ENCODE data around the gene PRDM16.

GRCh38 chr1:3087049-3087448 lies 18.0 kb downstream of the PRDM16 start:
- TF ChIP-seq EZH2 (IDR thresholded peaks at IDR 0.05; ENCODE audit: low read length): no peak
- no peak for TF ChIP-seq CTCF (optimal IDR thresholded peaks at IDR 0.05 in 1 of 3, IDR thresholded peaks at IDR 0.05 in 1 of 3, conservative IDR thresholded peaks at IDR 0.05 in 1 of 3; ENCODE audit: extremely low read depth in 1 of 3, insufficient read depth in 2 of 3, low read length in 3 of 3)
